Hypothalamus (tissue), 51 donors: Measurements from ENCODE around the gene LRRC27.
"Not testable (repeated sequence)": the region's sequence is repeated elsewhere in the genome, so short reads cannot be mapped to it uniquely, and the experiment has no call there.

Experiments
- DNase-seq, 51 donors: peaks; one replicate each; lab custom pipeline; 2025; lab: John Stamatoyannopoulos, UW

LRRC27 gene

DNA sequence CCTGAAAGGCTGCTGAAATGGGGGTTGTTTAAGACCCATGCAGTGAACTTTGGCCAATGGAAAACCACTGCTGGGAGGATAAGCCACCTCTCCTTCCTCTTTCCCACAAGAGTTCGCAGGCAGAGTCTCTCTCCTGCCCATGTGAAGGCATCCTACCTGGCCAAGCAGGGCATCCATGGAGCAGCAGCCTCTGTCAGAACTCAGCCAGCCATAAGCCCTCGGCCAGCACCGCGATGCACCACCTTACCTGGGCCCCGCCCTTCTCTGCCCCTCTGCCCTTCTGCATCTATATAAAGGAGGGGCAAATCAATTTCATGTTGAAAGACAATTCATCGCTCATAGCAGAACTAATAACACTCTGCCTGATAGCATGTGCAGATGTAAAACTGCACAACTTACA lies 18.1 kb upstream of the LRRC27 start:
- no peak for DNase-seq

- DNase-seq, result no peak
Measured at GRCh38 chr10:132314336-132314735, 17.7 kb upstream of the LRRC27 start.

GRCh38 chr10:132314881-132315280 lies 17.1 kb upstream of the LRRC27 start:
- not testable (repeated sequence) for DNase-seq

- no peak for DNase-seq
Measured at GRCh38 chr10:132316133-132316532, 15.9 kb upstream of the LRRC27 start.

GRCh38 chr10:132317477-132317876 lies 14.5 kb upstream of the LRRC27 start:
- not testable (repeated sequence) for DNase-seq

DNA sequence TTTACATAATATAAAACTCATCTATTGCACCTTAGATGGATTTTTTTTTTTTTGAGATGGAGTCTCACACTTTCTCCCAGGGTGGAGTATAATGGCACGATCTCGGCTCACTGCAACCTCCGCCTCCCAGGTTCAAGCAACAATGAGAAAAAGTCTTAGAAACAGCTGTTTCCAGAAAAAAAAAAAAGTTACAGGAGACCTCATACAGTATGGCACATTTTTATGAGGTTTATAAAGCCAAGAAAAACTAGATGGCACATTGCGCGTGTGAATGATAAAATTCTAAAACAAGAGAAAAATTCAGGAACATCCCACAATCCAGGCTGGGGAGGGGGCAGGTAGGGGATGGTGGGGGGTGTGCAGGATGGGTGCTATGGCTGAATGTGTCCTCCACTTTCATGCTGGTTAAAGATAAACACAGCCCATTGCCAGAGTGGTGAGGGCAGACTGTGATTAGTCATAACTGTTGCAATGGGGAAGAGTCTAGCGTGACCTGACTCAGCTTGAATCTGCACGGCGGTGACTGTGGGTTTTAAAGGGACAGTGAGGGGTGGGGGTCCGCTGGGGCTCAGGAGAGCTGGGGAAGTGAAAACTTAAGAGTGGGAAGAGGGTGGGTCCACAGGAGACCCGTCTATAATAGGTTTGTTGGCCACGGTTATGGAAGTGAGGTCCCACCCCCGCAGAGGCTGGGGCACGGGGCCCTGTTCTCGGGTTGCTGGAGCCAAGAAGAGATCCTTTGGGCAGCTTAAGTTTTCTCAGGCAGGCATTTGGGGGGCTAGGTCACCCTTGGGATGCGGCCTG lies 11.9 kb upstream of the LRRC27 start:
- peak in 1 of 51 donors; percentile 54 for DNase-seq

- no peak for DNase-seq
Measured at GRCh38 chr10:132320654-132321469, 11.1 kb upstream of the LRRC27 start.

DNA sequence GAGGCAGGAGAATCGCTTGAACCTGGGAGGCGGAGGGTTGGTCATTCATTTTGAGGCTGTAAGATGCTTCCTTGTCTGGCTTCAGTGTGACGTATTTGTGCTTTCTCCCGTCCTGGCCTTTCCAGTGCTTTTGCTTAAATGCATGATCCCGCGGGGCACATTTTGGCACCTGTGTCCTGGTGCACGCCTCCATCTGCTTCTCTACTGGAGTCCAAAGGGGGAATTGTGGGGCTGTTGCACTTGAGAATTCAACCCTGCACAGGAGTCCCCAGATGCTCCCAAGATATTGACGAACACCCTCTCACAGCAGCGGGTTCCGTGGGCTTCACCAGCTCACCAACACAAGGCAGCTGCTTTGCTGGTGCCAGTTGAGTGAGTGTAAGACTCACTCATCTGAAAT lies 10.3 kb upstream of the LRRC27 start:
- no peak for DNase-seq

DNA sequence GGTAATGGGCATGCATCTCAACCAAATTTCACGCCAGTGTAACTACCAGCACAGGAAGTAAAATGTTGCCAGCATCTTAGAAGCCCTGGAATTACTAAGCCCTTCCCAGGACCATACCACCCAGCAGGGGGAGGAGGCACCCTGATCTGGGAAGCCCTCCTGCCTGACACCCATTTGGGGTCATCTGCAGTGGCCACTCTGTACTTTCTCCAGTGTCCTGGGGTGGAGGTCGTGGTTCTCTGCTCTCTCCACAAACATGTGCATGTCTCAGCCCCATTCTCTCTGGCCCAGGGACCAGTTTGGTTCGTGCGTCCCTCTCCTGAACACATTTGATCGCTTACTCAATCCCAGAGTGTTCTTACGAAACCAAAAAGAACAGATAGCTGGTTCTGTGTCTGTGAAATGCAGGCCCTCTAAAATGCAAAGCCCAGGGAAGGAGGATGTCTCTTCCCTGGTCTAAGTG lies 9.4 kb upstream of the LRRC27 start:
- no peak for DNase-seq

- no peak for DNase-seq
Measured at GRCh38 chr10:132324186-132324585, 7.8 kb upstream of the LRRC27 start.

DNA sequence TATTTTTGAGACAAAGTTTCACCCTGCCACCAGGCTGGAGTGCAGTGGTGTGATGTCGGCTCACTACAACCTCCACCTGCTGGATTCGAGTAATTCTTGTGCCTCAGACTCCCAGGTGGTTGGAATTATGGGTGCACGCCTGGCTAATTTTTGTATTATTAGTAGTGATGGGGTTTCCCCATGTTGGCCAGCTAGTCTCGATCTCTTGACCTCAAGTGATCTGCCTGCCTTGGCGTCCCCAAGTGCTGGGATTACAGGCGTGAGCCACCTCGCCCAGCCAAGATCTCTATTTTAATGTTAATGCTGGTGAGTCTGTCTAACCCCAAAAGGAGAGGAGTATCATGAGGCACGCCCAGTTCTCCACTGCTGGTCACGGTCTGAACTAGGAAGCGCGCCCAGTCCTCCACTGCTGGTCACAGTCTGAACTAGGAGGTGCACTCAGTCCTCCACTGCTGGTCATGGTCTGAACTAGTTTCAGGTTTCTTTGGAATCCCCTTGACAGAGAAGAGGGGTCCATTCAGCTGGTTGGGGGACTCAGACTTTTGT lies 5.6 kb upstream of the LRRC27 start:
- no peak for DNase-seq

DNA sequence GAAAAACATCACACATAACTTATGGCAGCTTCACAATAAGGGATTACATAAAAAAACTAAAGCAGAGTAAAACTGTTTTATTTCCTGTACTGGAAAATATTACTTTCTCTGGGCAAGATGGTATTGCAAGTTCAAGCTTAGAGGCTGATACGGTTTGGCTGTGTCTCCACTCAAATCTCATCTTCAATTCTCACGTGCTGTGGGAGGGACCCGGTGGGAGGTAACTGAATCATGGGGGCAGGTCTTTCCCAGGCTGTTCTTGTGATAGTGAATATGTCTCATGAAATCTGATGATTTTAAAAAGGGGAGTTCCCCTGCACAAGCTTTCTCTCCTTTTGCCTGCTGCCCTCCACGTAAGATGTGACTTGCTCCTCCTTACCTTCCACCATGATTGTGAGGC lies 5.1 kb upstream of the LRRC27 start:
- DNase-seq, result no peak

GRCh38 chr10:132328106-132328505 lies 3.9 kb upstream of the LRRC27 start:
- DNase-seq, result no peak

- DNase-seq, result no peak
Measured at GRCh38 chr10:132328738-132329137, 3.3 kb upstream of the LRRC27 start.

DNA sequence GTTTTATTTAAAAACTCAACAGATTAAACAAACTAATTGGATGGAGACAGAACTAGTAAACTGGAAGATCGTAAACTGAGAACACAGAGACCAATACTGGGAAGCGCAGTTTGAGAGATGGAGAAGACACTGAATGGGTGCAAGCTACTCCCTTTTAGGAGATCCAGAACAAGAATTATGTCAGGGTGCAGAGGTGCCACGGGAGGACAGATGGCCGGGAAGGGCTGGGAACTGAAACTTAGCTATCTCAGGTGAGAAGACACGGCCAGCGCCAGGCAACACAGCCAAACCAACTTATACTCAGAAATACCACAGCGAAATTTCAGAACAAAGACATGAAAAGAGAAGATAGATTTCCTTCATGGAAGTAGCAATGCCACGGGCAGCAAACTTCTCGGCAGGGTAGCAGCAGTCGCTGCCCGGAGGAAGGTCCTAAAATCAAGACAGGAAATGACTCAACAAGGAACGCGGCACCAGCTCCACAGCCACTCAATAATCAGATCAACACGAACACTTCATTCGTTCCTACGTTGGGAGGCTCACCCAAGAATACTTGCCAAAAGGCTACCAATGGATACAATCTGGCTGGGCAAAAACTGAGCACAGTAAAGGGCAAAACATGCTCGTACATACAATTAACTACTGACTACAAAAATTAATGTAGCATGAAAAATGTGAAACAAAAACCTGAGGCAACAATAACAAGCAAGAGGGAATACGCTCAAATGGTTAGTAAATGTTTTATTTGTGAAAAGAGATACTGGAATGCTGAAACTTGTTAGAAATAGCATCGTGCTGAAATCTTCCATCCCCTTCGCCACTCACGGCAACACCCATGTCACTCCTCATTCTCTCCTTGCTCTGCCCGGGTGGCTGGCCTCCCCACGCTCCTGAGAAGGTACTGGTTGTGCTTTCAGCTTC lies 2.2 kb upstream of the LRRC27 start:
- no peak for DNase-seq

DNA sequence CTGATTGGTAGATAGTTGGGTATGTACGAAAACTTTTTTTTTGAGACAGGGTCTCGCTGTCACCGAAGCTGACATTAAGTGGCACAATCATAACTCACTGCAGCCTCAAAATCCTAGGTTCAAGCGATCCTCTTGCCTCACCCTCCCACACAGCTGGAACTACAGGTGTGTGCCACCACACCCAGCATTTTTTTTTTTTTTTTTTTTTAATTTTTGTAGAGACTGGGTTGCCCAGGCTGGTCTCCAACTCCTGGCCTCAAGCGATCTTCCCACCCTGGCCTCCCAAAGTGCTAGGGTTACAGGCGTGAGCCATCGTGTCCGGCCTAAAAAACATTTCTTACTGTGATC lies 1.5 kb upstream of the LRRC27 start:
- no peak for DNase-seq

DNA sequence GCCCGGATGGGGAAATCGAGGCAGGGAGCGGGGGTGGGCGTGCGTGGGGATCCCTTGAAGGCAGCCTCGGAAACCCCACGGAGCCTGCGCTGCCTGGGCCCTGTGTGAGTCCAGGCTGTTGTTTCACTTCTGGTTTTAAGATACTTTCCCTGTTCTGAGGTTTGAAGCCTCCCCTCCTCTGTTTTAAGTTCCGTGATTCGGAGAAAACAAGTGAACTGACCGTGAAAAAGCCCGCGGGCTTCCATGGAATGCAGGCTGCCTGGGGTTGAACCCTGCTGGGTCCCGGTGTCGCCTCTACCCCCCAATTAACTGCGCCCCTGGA lies 401 bp downstream of the LRRC27 start:
- peak in 1 of 51 donors; percentile 54 for DNase-seq

DNA sequence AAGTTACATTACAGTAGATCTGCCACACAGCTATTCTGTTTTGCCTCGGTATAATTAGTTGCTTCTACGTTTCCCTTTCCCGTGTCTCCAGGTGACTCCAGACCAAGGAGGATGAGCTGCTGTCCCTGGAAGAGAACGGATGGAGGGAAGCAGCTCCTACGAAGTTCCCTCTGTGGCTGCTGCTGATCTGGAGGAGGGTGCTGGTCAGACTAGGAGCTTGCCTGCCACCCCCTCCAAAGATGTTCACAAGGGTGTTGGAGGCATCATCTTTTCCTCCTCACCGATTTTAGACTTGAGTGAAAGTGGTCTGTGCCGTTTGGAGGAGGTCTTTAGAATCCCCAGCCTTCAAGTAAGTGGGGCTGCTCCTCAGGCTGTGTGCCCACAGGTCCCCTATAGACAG lies 1.4 kb downstream of the LRRC27 start:
- DNase-seq, result no peak

DNA sequence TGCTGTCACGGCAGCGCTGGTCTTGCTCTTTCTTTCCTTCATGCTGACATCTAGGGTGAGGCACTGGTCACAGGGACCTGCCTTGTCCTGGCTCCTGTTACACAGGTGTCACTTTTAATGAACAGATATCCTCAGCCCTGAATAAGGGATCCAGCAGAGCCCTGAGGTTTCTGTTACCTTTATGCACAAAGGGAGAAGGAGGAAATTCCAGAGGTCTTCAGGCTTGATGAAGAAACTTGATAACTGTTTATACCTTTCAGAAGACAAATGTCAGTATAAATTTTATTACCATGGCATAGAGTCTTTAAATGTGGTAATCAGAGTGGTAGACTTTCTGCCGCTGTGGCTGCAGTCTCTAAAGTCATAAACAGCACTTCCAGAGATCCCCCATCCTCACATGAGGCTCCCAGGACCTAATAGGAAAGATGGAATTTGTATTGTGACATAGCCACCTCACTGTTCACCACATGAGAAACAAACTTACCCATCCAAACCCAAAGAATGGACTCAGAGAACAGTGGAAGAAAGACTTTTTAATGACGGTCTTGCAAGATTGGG lies 2.7 kb downstream of the LRRC27 start:
- DNase-seq, result no peak
